GM18909 (cell line): ENCODE results near the gene LCE7A.

Experiments used
- ATAC-seq: cut with Tn5 transposase; IDR thresholded peaks from one replicate; pipeline ENCODE4 v1.9.1; 2021; ENCODE audit warnings: mild to moderate bottlenecking; ENCODE audit not compliant: unreplicated experiment, poor library complexity

Gene LCE7A

DNA sequence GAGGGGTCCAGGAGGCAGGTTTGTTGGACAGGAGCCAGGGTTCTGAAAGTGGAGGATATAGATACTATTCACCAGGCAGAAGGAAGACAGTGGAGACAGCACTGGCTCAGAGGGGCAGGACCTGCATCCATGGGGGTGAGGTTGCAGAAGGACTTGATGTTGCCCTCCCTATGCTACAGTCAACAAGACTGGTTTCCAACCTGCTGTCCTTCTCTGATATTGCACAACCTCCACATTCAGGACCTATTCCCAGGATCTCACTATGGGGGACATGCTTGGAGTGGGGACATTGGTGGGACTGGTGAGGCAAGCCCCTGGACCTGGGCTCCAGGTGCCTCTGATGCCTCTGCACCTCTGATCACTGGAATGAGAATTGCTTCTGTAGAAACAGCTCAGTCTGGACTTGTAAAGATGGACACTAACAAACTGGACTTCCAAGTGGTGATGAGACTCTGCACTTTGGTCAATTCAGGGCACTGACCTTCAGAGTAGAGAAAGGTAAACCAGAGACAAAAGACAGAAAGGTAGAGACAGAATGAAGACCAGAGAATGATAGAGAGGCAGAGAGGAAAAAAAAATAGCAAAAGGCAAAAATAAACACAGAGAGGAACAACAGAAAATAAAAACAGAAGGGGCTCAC, 19.9 kb downstream of the LCE7A start:
- no peak for ATAC-seq

DNA sequence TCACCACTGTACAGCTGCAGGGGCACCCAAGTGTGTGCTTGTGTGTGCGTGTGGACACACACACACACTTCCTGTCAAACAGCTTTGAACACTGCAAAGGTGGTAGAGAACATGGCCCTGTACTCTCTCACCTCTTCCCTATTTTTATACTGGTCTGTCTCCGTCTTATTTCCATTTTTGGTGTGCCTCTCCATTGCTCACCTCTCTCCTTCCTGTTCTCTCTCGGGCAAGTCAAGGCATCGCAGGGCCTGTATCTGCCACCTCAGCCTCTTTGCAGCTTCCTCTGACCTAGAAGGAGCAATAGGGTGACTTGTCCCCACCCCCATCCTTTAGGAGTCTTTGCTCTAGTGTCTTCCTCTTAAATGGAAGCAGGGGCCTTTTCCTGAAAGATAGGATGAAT, 20.5 kb downstream of the LCE7A start:
- ATAC-seq, result no peak

GRCh38 chr1:152880907-152881306, 21.1 kb downstream of the LCE7A start:
- ATAC-seq, result no peak

GRCh38 chr1:152884085-152884484, 24.3 kb downstream of the LCE7A start:
- ATAC-seq, result no peak

GRCh38 chr1:152884506-152884905, 24.7 kb downstream of the LCE7A start:
- ATAC-seq, result no peak

- ATAC-seq, result no peak
These were observed 25.3 kb downstream of the LCE7A start for GRCh38 chr1:152884966-152885624.

- ATAC-seq, result no peak
These were observed 26.3 kb downstream of the LCE7A start for GRCh38 chr1:152886085-152886484.

DNA sequence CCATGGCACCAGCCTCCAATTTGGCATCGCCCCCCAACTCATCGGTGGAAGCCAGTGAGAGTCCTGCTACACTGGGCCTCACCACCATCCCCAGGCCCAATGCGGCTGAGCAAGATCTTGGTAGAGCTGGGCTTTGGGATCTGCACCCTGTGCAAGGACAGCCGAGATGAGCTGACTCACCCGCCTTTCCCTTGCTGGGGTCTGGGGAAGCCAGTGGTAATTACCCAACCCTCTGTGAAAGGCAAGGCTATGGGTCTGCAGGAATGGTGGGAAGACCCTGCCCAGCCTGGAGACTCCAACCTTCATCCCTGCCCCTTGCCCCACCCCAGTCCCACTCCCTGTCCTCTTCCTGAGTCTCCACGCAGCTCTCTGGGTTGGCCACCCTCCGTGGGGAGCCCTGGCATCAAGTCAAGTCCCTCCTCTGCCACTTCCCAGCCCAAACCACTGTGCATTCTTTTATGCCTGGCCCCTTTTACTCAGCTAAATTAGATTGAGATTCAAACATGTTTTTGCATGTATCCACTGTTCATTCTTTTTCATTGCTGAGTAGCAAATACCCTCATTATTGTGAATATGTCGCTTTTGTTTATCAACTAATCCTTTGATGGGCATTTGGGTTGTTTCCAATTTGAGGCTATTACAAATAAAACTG, 27.1 kb downstream of the LCE7A start:
- no peak for ATAC-seq

GRCh38 chr1:152888126-152888525, 28.3 kb downstream of the LCE7A start:
- no peak for ATAC-seq

DNA sequence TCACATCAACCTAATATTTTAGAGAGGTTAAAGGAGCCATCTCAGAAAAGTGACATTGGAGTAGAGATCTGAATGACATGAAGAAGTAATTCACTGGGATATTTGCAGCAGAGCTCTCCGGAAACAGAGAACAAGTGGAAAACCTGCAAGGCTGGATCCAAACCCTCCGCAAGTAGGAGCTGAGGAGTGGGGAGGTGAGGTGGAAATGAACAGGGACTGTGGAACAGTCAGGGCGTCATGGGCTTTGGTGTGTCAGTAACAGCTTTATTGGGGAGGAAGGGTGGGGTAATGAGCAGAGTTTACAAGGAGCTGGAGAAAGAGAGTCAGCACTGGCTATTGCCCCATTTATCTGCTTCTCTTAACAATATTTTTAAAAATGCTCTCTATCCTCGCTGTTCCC, 39.2 kb downstream of the LCE7A start:
- ATAC-seq, result no peak

DNA sequence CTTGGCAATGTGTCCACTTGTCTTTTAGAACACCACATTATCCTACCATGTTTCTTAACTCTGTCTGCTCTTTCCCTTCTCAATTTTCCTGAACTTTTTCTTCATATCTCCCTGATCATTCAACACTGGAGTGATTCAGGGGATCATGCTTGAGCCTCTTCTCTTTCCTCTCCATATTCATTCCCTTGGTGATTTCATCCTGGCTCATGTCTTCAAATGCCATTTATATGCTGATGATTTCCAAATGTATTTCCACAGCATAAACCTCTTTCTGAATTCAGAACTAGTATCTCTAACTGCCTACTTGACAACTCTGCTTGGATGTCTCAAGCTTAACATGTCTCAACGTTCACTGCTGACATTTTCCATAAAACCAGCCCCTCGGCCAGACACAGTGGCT, 40.1 kb downstream of the LCE7A start:
- no peak for ATAC-seq

- no peak for ATAC-seq
These were observed 41.8 kb downstream of the LCE7A start for GRCh38 chr1:152901631-152902030.

GRCh38 chr1:152902636-152903035, 42.8 kb downstream of the LCE7A start:
- no peak for ATAC-seq

GRCh38 chr1:152904688-152905440, 45.1 kb downstream of the LCE7A start:
- no peak for ATAC-seq

GRCh38 chr1:152906023-152906565, 46.3 kb downstream of the LCE7A start:
- no peak for ATAC-seq

- no peak for ATAC-seq
These were observed 48.1 kb downstream of the LCE7A start, which contains the start of gene IVL for GRCh38 chr1:152907686-152908601. Gene IVL, plus strand, starts transcription at chr1:152908546. Its CDS starts 1,252 bp downstream, at chr1:152909798.

- no peak for ATAC-seq
These were observed 49.4 kb downstream of the LCE7A start for GRCh38 chr1:152909206-152909605.
